ENCODE data around the gene C5orf58. TPM values are rescaled to one million over a fixed set of nuclear protein-coding genes. Genes with fewer than 3 reads are reported as not detected.
A peak's percentile ranks its signal among the peaks of the same experiment; 100 is the strongest.

The C5orf58 gene
- total and polyA plus RNA-seq, 8 donors, result 0.34 to 0.72 (median 0.43) TPM; not detected in 2

DNA sequence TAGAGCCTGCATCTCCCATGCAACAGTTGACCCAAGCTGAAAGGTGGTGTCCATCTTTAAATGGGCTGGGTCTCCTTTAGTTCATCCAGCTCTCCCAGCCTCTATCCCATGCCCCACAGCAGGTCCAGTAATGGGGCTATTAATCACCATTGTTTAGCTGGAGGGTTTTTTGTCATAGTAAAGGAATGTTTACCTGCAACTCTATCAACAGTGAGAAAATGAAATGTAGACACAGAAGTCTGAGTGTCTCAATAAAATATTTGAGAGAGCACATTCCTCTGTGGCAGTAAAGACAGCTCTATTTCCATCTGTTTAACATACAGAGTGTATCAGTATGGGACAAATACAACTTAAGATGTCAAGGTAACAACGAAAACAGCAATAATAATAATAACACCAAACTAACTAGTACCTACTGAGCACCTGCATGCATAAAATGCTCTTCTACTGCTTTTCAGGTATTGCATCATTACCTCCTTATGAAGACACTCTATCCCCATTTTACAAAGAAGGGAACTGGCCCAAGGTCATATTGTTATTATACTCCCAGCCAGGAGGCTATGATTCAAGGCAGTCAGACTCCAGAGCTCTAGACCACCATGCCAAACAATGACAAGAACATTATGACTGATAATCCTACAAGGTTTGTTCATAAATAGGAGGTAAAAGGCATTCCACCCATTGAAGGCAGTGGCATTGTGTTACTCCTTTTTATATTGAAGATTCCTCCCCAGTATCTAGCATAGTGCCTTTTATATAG is 21.0 kb upstream of the C5orf58 start:
- Histone ChIP-seq H3K27me3 (no peaks in the 10 kb centered on the region), H3K4me1 (no peaks in the 10 kb centered on the region), H3K27ac (no peak overlapping the region), H3K36me3 (no peaks in the 10 kb centered on the region), H3K4me3 (no peak overlapping the region), H3K9me3 (no peaks in the 10 kb centered on the region)
- TF ChIP-seq, protein P1, sequence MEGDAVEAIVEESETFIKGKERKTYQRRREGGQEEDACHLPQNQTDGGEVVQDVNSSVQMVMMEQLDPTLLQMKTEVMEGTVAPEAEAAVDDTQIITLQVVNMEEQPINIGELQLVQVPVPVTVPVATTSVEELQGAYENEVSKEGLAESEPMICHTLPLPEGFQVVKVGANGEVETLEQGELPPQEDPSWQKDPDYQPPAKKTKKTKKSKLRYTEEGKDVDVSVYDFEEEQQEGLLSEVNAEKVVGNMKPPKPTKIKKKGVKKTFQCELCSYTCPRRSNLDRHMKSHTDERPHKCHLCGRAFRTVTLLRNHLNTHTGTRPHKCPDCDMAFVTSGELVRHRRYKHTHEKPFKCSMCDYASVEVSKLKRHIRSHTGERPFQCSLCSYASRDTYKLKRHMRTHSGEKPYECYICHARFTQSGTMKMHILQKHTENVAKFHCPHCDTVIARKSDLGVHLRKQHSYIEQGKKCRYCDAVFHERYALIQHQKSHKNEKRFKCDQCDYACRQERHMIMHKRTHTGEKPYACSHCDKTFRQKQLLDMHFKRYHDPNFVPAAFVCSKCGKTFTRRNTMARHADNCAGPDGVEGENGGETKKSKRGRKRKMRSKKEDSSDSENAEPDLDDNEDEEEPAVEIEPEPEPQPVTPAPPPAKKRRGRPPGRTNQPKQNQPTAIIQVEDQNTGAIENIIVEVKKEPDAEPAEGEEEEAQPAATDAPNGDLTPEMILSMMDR (IDR thresholded peaks at IDR 0.05), result no peak
- no peak for DNase-seq
- no peak for ATAC-seq
- intact Hi-C loops (cut with DNase I), result no loop called here

DNA sequence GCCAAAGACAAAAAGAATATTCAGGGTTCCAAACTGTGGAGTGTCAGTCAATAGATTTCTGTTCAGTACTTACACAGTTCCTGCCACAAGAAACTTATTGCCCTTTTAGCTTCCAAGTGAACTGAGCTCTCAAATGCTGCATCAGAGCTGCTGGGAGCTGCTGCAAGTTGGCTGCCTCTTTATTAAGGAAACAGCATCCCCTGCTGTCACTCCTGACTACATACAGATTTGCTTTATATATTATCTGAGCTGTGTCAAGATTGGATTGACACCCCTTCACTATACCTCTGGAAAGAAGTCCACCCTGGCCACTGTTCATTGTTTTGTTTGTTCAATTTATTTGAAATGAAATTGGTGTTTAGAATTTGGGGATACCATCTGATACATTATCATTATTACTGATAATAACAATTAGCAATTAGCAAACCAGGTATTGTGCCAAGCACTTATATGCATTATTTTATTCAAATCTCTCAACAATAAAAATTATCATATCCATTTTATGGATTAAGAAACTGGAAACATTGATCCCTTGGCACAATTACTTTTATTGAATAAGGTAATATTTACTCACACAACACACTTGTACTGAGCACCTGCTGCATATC is 16.4 kb upstream of the C5orf58 start:
- no peak overlapping the region for H3K4me3 ChIP-seq
- no peaks in the 10 kb centered on the region for H3K9me3 ChIP-seq
- intact Hi-C loops (cut with DNase I), result no loop called here
- H3K27me3 ChIP-seq, result no peaks in the 10 kb centered on the region
- no peaks in the 10 kb centered on the region for H3K36me3 ChIP-seq
- TF ChIP-seq, protein P1 (IDR thresholded peaks at IDR 0.05), result peak in 1 of 2 donors; percentile 29
- H3K27ac ChIP-seq, result no peak overlapping the region
- DNase-seq (peak in 2 of 4 donors; percentile 58 to 83), ATAC-seq (peak; percentile 64)
- no peaks in the 10 kb centered on the region for H3K4me1 ChIP-seq

DNA sequence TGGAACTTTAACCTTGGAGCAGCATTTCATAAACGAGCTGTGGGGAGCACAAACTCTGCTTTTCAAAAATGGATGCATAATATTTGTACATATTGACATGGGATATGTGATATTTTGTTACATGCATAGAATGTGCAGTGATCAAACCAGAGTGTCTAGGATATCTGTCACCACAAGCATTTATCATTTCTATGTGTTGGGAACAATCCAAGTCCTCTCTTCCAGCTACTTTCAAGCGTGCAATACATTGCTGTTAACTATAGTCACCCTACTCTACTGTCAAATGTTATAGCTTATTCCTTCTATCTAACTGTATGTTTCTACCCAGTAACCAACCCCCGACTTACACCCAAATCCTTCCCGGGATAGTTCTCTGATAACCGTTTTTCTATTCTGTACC is 15.0 kb upstream of the C5orf58 start:
- TF ChIP-seq, protein P1 (IDR thresholded peaks at IDR 0.05), result no peak
- no peaks in the 10 kb centered on the region for H3K4me1 ChIP-seq
- H3K36me3 ChIP-seq, result no peaks in the 10 kb centered on the region
- DNase-seq (no peak), ATAC-seq (no peak)
- H3K27me3 ChIP-seq, result no peaks in the 10 kb centered on the region
- intact Hi-C loops (cut with DNase I), result no loop called here
- no peak overlapping the region for H3K27ac ChIP-seq
- no peak overlapping the region for H3K4me3 ChIP-seq
- no peaks in the 10 kb centered on the region for H3K9me3 ChIP-seq

- TF ChIP-seq, protein P1 (IDR thresholded peaks at IDR 0.05), result no peak
Measured at GRCh38 chr5:170218726-170219125, 14.1 kb upstream of the C5orf58 start.

GRCh38 chr5:170219615-170220014 is 13.2 kb upstream of the C5orf58 start:
- intact Hi-C loops (cut with DNase I), result loop anchor here in 1 of 2 donors (10.0 kb wide), 1 partner anchor 415 kb away; no protein-coding TSS in a partner anchor

More at GRCh38 chr5:170218726-170219125, 14.1 kb upstream of the C5orf58 start:
- Histone ChIP-seq H3K9me3 (no peaks in the 10 kb centered on the region), H3K27ac (no peak overlapping the region), H3K4me3 (no peak overlapping the region), H3K36me3 (no peaks in the 10 kb centered on the region), H3K27me3 (no peaks in the 10 kb centered on the region), H3K4me1 (no peaks in the 10 kb centered on the region)
- ATAC-seq (no peak), DNase-seq (no peak)
- intact Hi-C loops (cut with DNase I), result no loop called here

More at GRCh38 chr5:170219615-170220014, 13.2 kb upstream of the C5orf58 start:
- Histone ChIP-seq H3K4me1 (no peaks in the 10 kb centered on the region), H3K27ac (no peak overlapping the region), H3K36me3 (no peaks in the 10 kb centered on the region), H3K27me3 (no peaks in the 10 kb centered on the region), H3K4me3 (no peak overlapping the region), H3K9me3 (no peaks in the 10 kb centered on the region)
- TF ChIP-seq, protein P1 (IDR thresholded peaks at IDR 0.05), result no peak
- DNase-seq (no peak), ATAC-seq (no peak)

Data from left lung (tissue), 10 donors.